Glomerular visceral epithelial cell (primary cell): ENCODE data around the gene TRMT1.
"Not testable (repeated sequence)": the region's sequence is repeated elsewhere in the genome, so short reads cannot be mapped to it uniquely, and the experiment has no call there.

Experiments used
- DNase-seq: peaks from one replicate; pipeline ENCODE4 v3.0.0-alpha.2; 2016; ENCODE audit errors: extremely low spot score

TRMT1 gene

GRCh38 chr19:13150187-13150930, 33.8 kb upstream of the TRMT1 start, which contains the start of the genes IER2 and STX10:
IER2 (plus strand) TSS chr19:13150411; CDS start chr19:13153187, 2,776 bp downstream.
STX10 (minus strand) TSS chr19:13150375; CDS start chr19:13150173, 202 bp downstream.
- DNase-seq = peak; percentile 95

GRCh38 chr19:13149628-13150186, 33.2 kb upstream of the TRMT1 start:
- peak; percentile 61 for DNase-seq

GRCh38 chr19:13149173-13149627, 32.7 kb upstream of the TRMT1 start:
- not testable (repeated sequence) for DNase-seq

GRCh38 chr19:13146763-13147563, 30.4 kb upstream of the TRMT1 start:
- DNase-seq = no peak

GRCh38 chr19:13139633-13140311, 23.2 kb upstream of the TRMT1 start:
- no peak for DNase-seq

- DNase-seq = no peak
Observed at GRCh38 chr19:13138916-13139198, 22.3 kb upstream of the TRMT1 start.

GRCh38 chr19:13138171-13138915, 21.8 kb upstream of the TRMT1 start:
- no peak for DNase-seq

- DNase-seq = no peak
Observed at GRCh38 chr19:13137290-13137794, 20.8 kb upstream of the TRMT1 start.

GRCh38 chr19:13135068-13136062, 18.8 kb upstream of the TRMT1 start:
- DNase-seq = no peak

- DNase-seq = no peak
Observed at GRCh38 chr19:13134626-13135025, 18.1 kb upstream of the TRMT1 start.

GRCh38 chr19:13133241-13133870, 16.8 kb upstream of the TRMT1 start:
- no peak for DNase-seq

GRCh38 chr19:13132471-13133180, 16.1 kb upstream of the TRMT1 start:
- peak; percentile 46 for DNase-seq

GRCh38 chr19:13130886-13131490, 14.4 kb upstream of the TRMT1 start:
- DNase-seq = no peak

GRCh38 chr19:13129384-13129783, 12.8 kb upstream of the TRMT1 start:
- DNase-seq = no peak

GRCh38 chr19:13128583-13128982, 12.0 kb upstream of the TRMT1 start:
- DNase-seq = no peak

GRCh38 chr19:13127811-13128575, 11.5 kb upstream of the TRMT1 start:
- no peak for DNase-seq

GRCh38 chr19:13127051-13127450, 10.5 kb upstream of the TRMT1 start:
- no peak for DNase-seq
